ENCODE measurements around the gene JDP2.
A peak's percentile ranks its signal among the peaks of the same experiment; 100 is the strongest.

JDP2 gene

GRCh38 chr14:75437201-75438143 lies 9.7 kb downstream of the JDP2 start:
- no peak for DNase-seq (ENCODE audit: low read depth)

DNA sequence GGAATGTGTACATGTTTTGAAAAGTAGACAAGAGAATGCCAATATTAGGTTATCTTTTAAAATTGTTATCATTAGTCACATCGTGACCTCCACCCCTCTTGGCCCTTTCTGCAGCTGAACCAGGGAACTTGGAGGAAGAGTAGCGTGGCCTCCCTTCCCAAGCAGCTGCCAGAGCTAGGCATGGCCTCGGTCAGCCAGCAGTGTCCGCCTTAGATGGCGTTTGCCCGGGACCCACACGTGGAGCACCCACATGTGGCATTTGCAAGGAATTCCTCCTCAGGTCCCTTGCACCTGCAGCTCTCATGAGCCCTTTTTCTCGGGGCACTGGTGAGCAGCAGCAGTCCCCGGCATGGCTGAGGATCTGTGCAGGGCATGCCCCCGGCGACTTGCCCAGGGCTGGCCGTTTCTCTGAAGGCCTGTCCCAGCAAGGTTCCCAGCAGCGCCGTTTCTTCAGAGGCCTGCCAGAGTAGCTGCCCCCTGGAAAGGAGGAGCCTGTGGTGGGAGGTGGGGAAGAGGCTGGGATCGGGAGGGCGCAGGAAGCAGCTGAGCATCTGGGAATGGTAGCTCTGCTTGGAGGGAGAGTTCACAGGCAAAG lies 10.8 kb downstream of the JDP2 start:
- DNase-seq (ENCODE audit: low read depth): no peak

- DNase-seq (ENCODE audit: low read depth): no peak
Observed at GRCh38 chr14:75439989-75440388, 12.2 kb downstream of the JDP2 start.

- DNase-seq (ENCODE audit: low read depth): no peak
Observed at GRCh38 chr14:75440733-75441477, 13.1 kb downstream of the JDP2 start.

DNA sequence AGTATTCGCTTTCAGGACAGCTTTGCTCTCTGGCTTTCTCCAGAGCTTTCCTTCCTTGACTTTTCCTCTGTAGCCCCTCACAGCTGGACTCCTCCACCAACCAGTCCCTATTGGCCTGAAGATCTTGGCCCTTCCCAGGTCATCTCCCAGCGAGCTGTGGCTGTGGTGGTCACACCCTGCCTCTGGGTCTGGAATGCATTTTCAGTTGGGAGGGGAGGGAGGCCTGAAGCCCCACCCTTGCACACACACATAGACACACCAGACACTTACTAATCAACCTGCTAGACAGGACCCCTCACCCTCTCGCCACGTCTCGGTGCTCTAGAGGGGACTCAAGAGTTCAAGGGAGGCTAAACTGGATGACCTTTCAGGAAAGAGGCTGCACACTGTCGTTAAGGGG lies 13.9 kb downstream of the JDP2 start:
- no peak for DNase-seq (ENCODE audit: low read depth)

DNA sequence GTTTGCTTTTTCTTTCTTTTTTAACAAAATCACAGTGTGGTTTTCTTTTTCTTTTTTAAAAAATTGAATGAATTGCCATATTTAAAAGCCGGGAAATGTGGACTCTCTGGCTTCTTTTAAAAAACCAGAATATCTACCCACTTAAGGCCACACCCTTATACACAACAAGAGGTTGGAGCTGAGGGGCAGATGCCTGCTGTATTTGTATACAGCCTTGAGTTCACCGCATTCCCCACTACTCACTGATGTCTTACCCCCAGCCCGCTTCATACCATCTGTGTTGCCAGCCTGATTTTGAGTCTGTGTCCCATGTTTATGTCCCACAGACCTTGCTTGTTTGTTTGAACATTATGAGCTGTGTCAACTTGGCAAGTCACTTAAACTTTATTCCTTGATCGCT lies 14.3 kb downstream of the JDP2 start:
- DNase-seq (ENCODE audit: low read depth): no peak

DNA sequence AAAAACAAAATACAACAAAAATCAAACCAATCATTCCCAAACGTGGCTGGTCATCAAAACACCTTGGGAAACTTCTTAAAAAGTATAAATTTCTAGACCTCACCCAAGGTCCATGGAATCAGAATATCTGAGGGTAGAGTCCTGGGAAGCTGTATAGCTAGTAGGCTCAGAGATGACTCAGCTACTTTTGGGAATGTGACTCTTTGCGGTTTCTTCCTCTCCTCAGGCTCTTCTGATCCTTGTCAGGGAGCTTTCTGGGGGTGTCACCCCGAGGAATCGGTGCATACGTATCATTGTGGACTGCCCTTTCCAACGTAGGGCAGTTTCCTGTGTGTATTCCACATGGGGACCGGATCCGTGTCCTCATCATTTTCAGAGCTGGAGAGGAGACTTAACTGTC lies 14.8 kb downstream of the JDP2 start:
- DNase-seq (ENCODE audit: low read depth): peak; percentile 70

- no peak for DNase-seq (ENCODE audit: low read depth)
Observed at GRCh38 chr14:75443203-75443969, 15.6 kb downstream of the JDP2 start.

GRCh38 chr14:75445236-75445635 lies 17.4 kb downstream of the JDP2 start:
- DNase-seq (ENCODE audit: low read depth): no peak

GRCh38 chr14:75445963-75446362 lies 18.1 kb downstream of the JDP2 start:
- no peak for DNase-seq (ENCODE audit: low read depth)

DNA sequence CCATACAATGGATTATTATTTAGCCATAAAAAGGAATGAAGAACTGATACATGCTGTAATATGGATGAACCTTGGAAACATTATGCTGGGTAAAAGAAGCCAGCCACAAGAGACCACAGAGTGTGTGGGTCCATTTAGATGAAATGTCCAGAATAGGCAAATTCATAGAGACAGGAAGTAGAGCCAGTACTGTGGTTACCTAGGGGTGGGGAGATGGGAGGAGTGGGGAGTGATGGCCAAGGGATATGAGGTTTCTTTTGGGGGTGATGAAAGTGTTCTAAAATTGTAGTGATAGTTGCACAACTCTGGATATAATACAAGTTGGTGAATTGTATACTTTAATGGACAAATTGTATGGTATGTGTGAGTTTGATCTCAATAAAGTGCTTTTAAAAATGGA lies 18.6 kb downstream of the JDP2 start:
- DNase-seq (ENCODE audit: low read depth): no peak

DNA sequence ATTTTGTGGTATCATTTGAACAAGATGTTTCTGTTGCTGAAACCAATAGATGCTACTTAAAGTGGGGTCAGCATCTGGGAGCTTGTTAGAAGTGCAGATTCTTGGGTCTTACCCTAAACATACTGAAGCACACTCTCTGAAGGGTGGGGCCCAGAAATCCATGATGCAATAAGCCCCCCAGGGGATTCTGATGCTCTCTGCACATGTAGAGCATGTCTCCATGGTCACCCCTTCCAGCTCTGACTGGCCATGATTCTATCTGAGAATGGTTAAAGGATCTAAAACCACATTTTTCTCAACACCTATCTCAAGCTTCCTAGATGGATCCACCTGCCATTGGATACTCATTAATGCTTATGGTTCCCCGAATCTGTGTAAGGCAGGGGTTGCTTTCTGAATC lies 20.4 kb downstream of the JDP2 start:
- no peak for DNase-seq (ENCODE audit: low read depth)

GRCh38 chr14:75449036-75449435 lies 21.2 kb downstream of the JDP2 start:
- DNase-seq (ENCODE audit: low read depth): no peak

GRCh38 chr14:75449696-75450095 lies 21.9 kb downstream of the JDP2 start:
- DNase-seq (ENCODE audit: low read depth): no peak

DNA sequence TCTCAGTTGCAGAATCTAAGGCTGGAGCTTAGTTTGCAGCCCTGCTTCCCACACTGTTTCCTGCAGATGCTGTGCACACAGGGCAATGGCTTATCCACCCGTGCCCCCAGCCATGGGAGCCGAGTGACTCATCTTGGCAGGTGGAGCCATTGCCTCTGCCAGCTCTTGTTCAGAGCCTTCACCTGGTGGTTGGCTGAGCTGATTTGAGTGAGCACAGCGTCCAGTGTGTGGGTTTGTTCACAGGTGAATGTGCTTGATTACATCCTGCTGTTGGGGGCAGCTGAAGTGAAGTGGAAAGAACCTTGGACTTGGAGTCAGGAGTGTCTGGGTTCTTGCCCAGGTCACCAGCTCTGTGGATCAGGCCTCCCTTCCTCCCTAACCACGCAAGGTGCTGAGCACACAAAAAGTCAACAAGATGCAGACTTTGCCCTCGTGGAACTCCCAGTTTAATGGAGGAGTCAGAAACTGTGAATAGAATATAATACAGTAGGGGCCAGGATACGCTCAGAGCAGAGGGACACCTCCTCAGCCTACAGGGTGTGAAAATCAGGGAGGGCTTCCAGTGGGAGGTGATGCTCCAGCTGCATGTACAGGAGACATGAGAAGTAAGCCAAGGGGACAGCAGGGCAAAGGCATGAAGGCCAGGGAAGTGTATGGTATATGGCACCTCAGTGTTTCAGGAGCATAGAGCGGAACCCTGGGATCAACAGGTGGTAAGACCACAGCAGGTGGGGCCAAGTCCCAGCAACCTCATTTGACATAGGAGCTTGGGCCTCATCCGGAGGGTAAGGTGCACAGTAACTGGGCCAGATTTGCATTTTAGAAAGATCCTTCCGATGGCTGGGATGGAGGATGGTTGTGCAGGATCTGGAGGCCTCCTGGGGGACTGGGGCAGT lies 22.8 kb downstream of the JDP2 start:
- DNase-seq (ENCODE audit: low read depth): peak; percentile 7

DNA sequence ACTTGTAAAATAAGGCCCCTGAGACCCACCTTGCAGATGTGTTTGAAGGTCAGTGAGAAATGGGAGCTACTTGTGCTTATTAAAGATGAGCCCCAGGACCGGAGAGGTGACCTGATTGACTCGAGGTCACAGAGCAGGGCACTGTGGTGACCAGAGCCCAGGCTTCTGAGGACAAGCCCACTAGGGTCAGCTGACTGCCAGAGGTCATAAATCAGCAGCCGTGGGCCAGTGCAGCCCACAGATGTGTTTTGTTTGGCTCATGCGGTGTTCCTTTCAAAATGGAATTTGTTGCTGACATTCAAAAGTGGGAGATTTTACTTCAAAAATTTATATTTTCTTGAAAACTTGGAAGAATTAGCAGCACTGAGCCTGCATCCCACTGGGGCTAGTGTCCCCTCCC lies 24.5 kb downstream of the JDP2 start:
- peak; percentile 17 for DNase-seq (ENCODE audit: low read depth)

- peak; percentile 91 for DNase-seq (ENCODE audit: low read depth)
Observed at GRCh38 chr14:75452900-75453816, 25.3 kb downstream of the JDP2 start.

DNA sequence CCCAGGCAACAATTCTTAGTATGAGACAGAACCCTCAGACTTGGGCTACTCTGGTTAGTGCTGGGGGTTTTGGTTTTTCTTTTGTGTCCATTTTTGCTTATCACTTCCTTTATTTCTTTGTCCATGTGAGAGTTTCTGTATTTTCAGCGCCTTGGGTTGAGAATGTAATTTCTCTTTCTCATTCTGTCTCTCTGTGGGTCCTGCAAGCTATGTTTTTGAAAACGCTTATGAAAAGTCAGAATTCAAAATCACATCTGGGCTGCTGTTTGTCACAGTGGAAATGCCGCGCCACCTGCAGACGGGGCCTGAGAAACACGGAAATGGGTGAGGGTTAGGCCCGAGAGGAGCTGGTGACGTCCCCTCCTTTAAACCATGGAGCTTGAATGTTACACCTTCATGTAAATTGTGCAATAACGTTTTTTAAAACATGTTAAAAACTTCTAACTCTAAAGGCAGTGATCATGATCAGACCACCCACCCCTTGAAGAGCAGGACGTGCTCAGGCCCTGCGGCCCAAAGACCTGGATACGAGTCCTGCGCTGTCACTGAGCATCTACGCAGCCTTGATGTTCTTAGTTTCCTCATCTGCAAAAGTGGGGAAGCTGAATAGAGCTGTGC lies 26.1 kb downstream of the JDP2 start:
- DNase-seq (ENCODE audit: low read depth): no peak

- DNase-seq (ENCODE audit: low read depth): peak; percentile 60
Observed at GRCh38 chr14:75454963-75455546, 27.2 kb downstream of the JDP2 start.

All from ELR (cell line).